GM12878 (cell line): Measurements from ENCODE around the gene GDNF. TPM values are rescaled to one million over a fixed set of nuclear protein-coding genes. Genes with fewer than 3 reads are reported as not detected.
A peak's percentile ranks its signal among the peaks of the same experiment; 100 is the strongest.

Experiments used
- ATAC-seq: fragments of 200-7000 bp; cut with Tn5 transposase; 3 replicates; pipeline ENCODE4 v1.9.1; 2020; ENCODE audit warnings: mild to moderate bottlenecking, moderate library complexity
- BruUV-seq: library from RNA; stranded (reverse); fragments of 400-500 nt; replicated peaks from 2 replicates; lab custom pipeline; 2021; lab: Mats Ljungman, UMichigan
- CTCF ChIA-PET: fragments of 300-600 bp; sonication (Branson Sonifier 250); formaldehyde crosslinking; extraction: SDS; loops from one replicate; lab custom pipeline; 2021; ENCODE audit warnings: inconsistent platforms; lab: Yijun Ruan, JAX
- POLR2A ChIA-PET: fragments of 350-600 bp; formaldehyde crosslinking; extraction: SDS; loops from one replicate; lab custom pipeline; 2021; ENCODE audit warnings: inconsistent platforms; lab: Charles Lee
- RAD21 ChIA-PET: fragments of 300-600 bp; sonication (Branson Sonifier 250); formaldehyde crosslinking; loops from one replicate; lab custom pipeline; 2023; ENCODE audit warnings: antibody characterized with exemption; ENCODE audit not compliant: unreplicated experiment; lab: Charles Lee
- SMC1A ChIA-PET: fragments of 300-600 bp; sonication (Branson Sonifier 250); formaldehyde crosslinking; loops from one replicate; lab custom pipeline; 2023; ENCODE audit not compliant: unreplicated experiment, uncharacterized antibody; lab: Charles Lee
- DNase-seq: peaks from one replicate; pipeline ENCODE4 v3.0.0-alpha.2; 2011; ENCODE audit warnings: low read depth, low spot score
- FAIRE-seq: peaks from 3 replicates; lab custom pipeline; 2011; peaks lifted over from hg19 to GRCh38; lab: Jason Lieb, UNC
- H2AFZ ChIP-seq: 2 replicates; pipeline ENCODE4 v1.6.0; 2011; ENCODE audit warnings: low read depth, low read length, control low read depth; ENCODE audit not compliant: control insufficient read depth
- H3K27ac ChIP-seq: 2 replicates; pipeline ENCODE4 v1.5.1; 2011; ENCODE audit warnings: control low read depth; ENCODE audit not compliant: control insufficient read depth, insufficient read depth
- H3K27me3 ChIP-seq, 2 experiments: replicated peaks in 1 of 2; 2 replicates each; pipeline versions ENCODE4 v1.6.0 to v1.6.1; 2011; ENCODE audit warnings: low read length in 1 of 2; ENCODE audit not compliant: control insufficient read depth in 2 of 2, insufficient read depth in 2 of 2
- H3K36me3 ChIP-seq, 2 experiments: 2 replicates each; pipeline ENCODE4 v1.5.1; 2011; ENCODE audit warnings: low read length in 1 of 2; ENCODE audit not compliant: control insufficient read depth in 2 of 2, insufficient read depth in 2 of 2
- H3K4me1 ChIP-seq: 2 replicates; pipeline ENCODE4 v1.6.1; 2011; ENCODE audit warnings: mild to moderate bottlenecking, low read length, moderate library complexity, mixed read lengths; ENCODE audit not compliant: control insufficient read depth, insufficient read depth
- H3K4me2 ChIP-seq: 2 replicates; pipeline ENCODE4 v1.6.0; 2011; ENCODE audit warnings: control low read depth; ENCODE audit not compliant: control insufficient read depth, insufficient read depth
- H3K4me3 ChIP-seq: fragments of 200-600 bp; sonication (generic); 2 replicates; pipeline ENCODE4 v1.5.1; 2016
- H3K79me2 ChIP-seq: 2 replicates; pipeline ENCODE4 v1.6.0; 2011; ENCODE audit warnings: low read length; ENCODE audit not compliant: control insufficient read depth, insufficient read depth
- H3K9ac ChIP-seq: 2 replicates; pipeline ENCODE4 v1.8.0; 2011; ENCODE audit warnings: low read length, control low read depth, mixed read lengths; ENCODE audit not compliant: control insufficient read depth, insufficient read depth
- H3K9me3 ChIP-seq: replicated peaks from 3 replicates; pipeline ENCODE4 v1.5.1; 2011; ENCODE audit warnings: mild to moderate bottlenecking, low read length; ENCODE audit not compliant: control insufficient read depth, insufficient read depth
- H4K20me1 ChIP-seq: 2 replicates; pipeline ENCODE4 v1.6.0; 2011; ENCODE audit not compliant: control insufficient read depth, insufficient read depth
- BHLHE40 ChIP-seq, 2 experiments: fragments of 450-650 bp in 1 of 2; IDR thresholded peaks; 2 replicates each; pipeline ENCODE4 v1.6.1; 2011 to 2017; ENCODE audit warnings: low read depth in 2 of 2, borderline replicate concordance in 1 of 2, improper control_type of control experiment in 1 of 2, low read length in 1 of 2, mild to moderate bottlenecking in 1 of 2
- CREB1 ChIP-seq: IDR thresholded peaks from 2 replicates; pipeline ENCODE4 v1.6.1; 2012; ENCODE audit warnings: low read depth, mild to moderate bottlenecking, inconsistent platforms
- EZH2 ChIP-seq: IDR thresholded peaks from 2 replicates; pipeline ENCODE4 v1.6.1; 2012; ENCODE audit warnings: low read depth, mild to moderate bottlenecking, control low read depth, inconsistent platforms, low read length, borderline replicate concordance; ENCODE audit not compliant: control insufficient read depth
- JUNB ChIP-seq: IDR thresholded peaks from 2 replicates; pipeline ENCODE4 v1.6.1; 2016; ENCODE audit warnings: antibody characterized with exemption, mild to moderate bottlenecking
- RFX5 ChIP-seq: IDR thresholded peaks from 2 replicates; pipeline ENCODE4 v1.6.1; 2011; ENCODE audit warnings: low read depth, low read length, improper control_type of control experiment
- SREBF1 ChIP-seq: IDR thresholded peaks from 2 replicates; pipeline ENCODE4 v1.6.1; 2012; ENCODE audit warnings: mild to moderate bottlenecking, low read length
- SUPT20H ChIP-seq: IDR thresholded peaks from 2 replicates; pipeline ENCODE4 v1.6.1; 2011; ENCODE audit warnings: low read depth, mild to moderate bottlenecking, low read length, moderate library complexity, borderline replicate concordance; ENCODE audit not compliant: control insufficient read depth
- ZSCAN29 ChIP-seq: fragments of 450-650 bp; IDR thresholded peaks from 2 replicates; pipeline ENCODE4 v1.6.1; 2017; ENCODE audit warnings: mild to moderate bottlenecking, moderate library complexity
- WGBS: methylation state at CpG from one replicate; pipeline ENCODE4 v1.1.6; 2016; ENCODE audit warnings: low lambda C conversion rate; ENCODE audit not compliant: insufficient replicate concordance, insufficient coverage; ENCODE audit errors: missing lambda C conversion rate; 5-methylcytosine and 5-hydroxymethylcytosine counted together
- in situ Hi-C: fragments of 300-500 bp; cut with MboI; formaldehyde crosslinking; loops from 9 replicates; pipeline ENCODE4 v1.14.3; 2018; ENCODE audit warnings: mixed read lengths
- intact Hi-C: fragments of 100-400 bp; cut with micrococcal nuclease; formaldehyde crosslinking; loops from one replicate; pipeline ENCODE4 v1.14.2; 2022; ENCODE audit not compliant: unreplicated experiment
- polyA plus RNA-seq, 11 experiments: library from polyadenylated mRNA; depleted of rRNA in 4 of 11; unstranded in 6 of 11; stranded (reverse) in 5 of 11; fragments of >200 nt; fragmentation: Nextera tagmentation in 4 of 11; fragmentation: Illumina TruSeq in 1 of 11; extraction: Ambion mirVana in 4 of 11; extraction: Trizol in 1 of 11; gene quantifications; 1 replicate in 1 of 11; 2 replicates in 10 of 11; pipeline versions ENCODE4 v1.2.1 to v1.2.3, GENCODE V29; 2011 to 2016; ENCODE audit warnings: inconsistent platforms in 2 of 11, missing spikeins in 2 of 11, low read depth in 1 of 11
- total RNA-seq, 4 experiments: library from RNA; depleted of rRNA in 3 of 4; stranded (reverse); fragments of >200 nt in 3 of 4; fragmentation: Illumina TruSeq in 1 of 4; extraction: Trizol in 1 of 4; gene quantifications; 2 replicates each; pipeline versions ENCODE4 v1.2.1 to v1.2.3, GENCODE V29; 2013 to 2021

The GDNF gene
- total and polyA plus RNA-seq, 10 of the 15 experiments (the other 5 are each of a cell fraction or from before 2014, with no cell fraction given), result not detected

- TF ChIP-seq SREBF1, result no peak
Measured at GRCh38 chr5:37837414-37838032, 2.3 kb downstream of the GDNF start (continued).

DNA sequence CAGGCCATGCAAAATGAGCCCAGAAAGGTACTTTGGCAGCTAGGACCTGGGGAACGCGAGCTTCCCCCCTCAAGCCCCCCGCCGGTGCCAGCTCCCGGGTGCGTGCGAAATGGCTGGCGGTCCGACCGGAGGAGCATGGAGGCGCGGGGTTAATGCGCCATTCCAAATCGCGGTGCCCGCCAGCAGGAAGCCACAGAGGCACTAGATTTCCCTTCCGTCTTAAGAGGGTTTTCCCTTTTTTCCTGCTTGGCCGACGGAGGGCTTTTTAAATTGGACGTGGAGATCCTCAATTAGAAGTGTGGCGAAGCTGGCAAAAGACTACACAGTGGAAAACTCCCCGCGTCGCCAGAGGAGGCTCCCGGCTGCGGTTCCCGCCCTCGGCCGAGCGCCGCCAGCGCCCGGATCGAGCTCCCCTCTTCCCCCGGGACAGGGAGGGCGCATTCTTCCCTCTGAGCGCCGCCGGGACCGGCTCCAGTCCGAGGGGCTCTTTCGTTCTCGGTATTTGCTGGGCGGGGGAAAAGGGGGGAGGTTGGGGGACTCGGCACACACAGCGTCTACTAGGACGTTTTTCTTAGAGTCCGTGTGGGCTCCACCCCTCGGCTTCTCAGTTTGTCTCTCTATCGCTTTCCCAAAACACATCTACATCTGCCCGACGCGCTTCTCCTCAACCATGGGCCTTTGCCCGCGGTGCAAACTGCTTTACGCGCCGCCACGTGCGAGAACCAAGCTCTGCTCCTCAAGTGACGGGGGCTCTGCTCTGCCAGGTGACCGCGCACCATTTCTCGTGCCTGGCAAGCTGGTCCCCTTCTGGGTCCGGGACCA is 3.0 kb downstream of the GDNF start:
- Histone ChIP-seq H3K9me3 (no peaks in the 10 kb centered on the region), H3K4me2 (peak overlapping the region; percentile 50), H3K79me2 (no peaks in the 10 kb centered on the region), H3K9ac (no peak overlapping the region), H4K20me1 (no peaks in the 10 kb centered on the region), H2AFZ (peak overlapping the region; percentile 27; the same call in 1 of the 2 replicates), H3K27me3 (peaks cover 21 to 32% of the 10 kb centered on the region in 2 experiments), H3K36me3 (no peaks in the 10 kb centered on the region), H3K27ac (no peak overlapping the region), H3K4me1 (peaks cover 3% of the 10 kb centered on the region; the same call in 1 of the 2 replicates), H3K4me3 (no peak overlapping the region)
- SMC1A ChIA-PET, result interaction anchor here (0.8 to 2.4 kb wide), 4 partner anchors 23 to 426 kb away, joined by 3 to 22 read pairs (median 3); no protein-coding TSS in a partner anchor
- RAD21 ChIA-PET, result interaction anchor here (1.3 to 1.4 kb wide), 2 partner anchors 356 to 424 kb away, joined by 7 to 16 read pairs; no protein-coding TSS in a partner anchor
- intact Hi-C loops (loop anchor here (1.0 to 5.0 kb wide), 3 partner anchors 185 to 425 kb away; no protein-coding TSS in a partner anchor), in situ Hi-C loops (no loop called here)
- BruUV-seq, result no TSS peak
- CTCF ChIA-PET, result interaction anchor here (0.6 to 3.1 kb wide), 5 partner anchors 10 to 430 kb away, joined by 3 to 52 read pairs (median 4); no protein-coding TSS in a partner anchor
- POLR2A ChIA-PET, result no interaction called here
- ATAC-seq, result peak; percentile 46
- 8% methylated on average over 63 of the region's 65 CpGs for WGBS
- TF ChIP-seq RFX5 (no peak), BHLHE40 (IDR thresholded peaks at IDR 0.05; ENCODE audit: borderline replicate concordance in 1 of 2, low read depth in 2 of 2, low read length in 1 of 2) (peak; percentile 30 to 53; a peak in 2 of 4 replicates), ZSCAN29 (no peak), CREB1 (no peak), SUPT20H (no peak), JUNB (no peak), EZH2 (0 out of 2 replicates have a peak, but pooled peaks have one; percentile 66)
- no peak for DNase-seq
- FAIRE-seq, result no peak
